ENCODE measurements around the gene ATF7.

DNA sequence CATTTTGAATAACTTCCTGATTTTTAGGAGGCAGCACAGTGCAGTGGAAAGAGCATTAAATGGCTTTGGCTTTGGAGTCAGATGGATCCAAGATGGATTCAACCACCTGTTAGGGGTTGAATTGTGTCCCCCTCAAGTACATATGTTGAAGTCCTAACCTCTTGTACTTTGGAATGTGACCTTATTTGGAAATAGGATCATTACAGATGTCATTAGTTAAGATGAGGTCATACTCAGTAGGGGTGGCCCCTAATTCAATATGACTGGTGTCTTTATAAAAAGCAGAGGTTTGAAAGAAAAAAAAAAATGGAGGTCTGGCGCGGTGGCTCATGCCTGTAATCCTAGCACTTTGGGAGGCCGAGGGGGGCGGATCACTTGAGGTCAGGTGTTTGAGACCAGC, 30.9 kb upstream of the ATF7 start:
- TF ChIP-seq, protein P1, sequence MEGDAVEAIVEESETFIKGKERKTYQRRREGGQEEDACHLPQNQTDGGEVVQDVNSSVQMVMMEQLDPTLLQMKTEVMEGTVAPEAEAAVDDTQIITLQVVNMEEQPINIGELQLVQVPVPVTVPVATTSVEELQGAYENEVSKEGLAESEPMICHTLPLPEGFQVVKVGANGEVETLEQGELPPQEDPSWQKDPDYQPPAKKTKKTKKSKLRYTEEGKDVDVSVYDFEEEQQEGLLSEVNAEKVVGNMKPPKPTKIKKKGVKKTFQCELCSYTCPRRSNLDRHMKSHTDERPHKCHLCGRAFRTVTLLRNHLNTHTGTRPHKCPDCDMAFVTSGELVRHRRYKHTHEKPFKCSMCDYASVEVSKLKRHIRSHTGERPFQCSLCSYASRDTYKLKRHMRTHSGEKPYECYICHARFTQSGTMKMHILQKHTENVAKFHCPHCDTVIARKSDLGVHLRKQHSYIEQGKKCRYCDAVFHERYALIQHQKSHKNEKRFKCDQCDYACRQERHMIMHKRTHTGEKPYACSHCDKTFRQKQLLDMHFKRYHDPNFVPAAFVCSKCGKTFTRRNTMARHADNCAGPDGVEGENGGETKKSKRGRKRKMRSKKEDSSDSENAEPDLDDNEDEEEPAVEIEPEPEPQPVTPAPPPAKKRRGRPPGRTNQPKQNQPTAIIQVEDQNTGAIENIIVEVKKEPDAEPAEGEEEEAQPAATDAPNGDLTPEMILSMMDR (IDR thresholded peaks at IDR 0.05; ENCODE audit: insufficient read depth, low read length) = no peak
- TF ChIP-seq POLR2AphosphoS5 (IDR thresholded peaks at IDR 0.05; ENCODE audit: low read depth) = no peak

All from HL-60 (cell line).